Suprapubic skin (tissue), 3 donors: ENCODE data around the gene SMIM8.

Experiments
- EP300 ChIP-seq: sonication (generic); formaldehyde crosslinking; IDR thresholded peaks from one replicate; pipeline ENCODE4 v1.6.1; 2017; ENCODE audit warnings: antibody characterized with exemption
- TF ChIP-seq, protein P1 (sequence below), 2 donors: fragments of 200-600 bp in 1 of 2; fragments of 450-650 bp in 1 of 2; sonication (generic) in 1 of 2; IDR thresholded peaks; one replicate each; pipeline ENCODE4 v1.5.1; 2016 to 2019; ENCODE audit warnings: antibody characterized with exemption in 2 of 2, mild to moderate bottlenecking in 1 of 2, moderate library complexity in 1 of 2

DNA sequence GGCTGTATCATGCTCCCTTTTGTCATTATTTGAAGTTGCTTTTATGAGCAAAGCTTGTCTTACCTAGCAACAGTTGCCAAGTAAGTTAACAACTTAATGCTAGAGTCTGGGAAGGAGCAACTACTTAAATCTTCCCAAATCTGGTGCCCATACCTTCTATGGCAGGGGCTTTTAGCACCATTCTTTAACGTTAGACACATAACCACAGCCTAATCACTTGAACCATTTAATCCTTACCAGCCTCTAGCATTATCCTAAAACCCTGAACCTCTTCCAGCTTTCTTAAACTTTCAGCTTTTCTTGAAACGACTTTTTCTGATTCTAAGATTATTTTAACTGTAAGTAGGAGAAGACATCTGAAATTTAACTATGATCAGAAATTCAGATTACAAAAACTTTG lies 22.3 kb downstream of the SMIM8 start, which contains the start of gene C6orf163:
- TF ChIP-seq, protein P1, sequence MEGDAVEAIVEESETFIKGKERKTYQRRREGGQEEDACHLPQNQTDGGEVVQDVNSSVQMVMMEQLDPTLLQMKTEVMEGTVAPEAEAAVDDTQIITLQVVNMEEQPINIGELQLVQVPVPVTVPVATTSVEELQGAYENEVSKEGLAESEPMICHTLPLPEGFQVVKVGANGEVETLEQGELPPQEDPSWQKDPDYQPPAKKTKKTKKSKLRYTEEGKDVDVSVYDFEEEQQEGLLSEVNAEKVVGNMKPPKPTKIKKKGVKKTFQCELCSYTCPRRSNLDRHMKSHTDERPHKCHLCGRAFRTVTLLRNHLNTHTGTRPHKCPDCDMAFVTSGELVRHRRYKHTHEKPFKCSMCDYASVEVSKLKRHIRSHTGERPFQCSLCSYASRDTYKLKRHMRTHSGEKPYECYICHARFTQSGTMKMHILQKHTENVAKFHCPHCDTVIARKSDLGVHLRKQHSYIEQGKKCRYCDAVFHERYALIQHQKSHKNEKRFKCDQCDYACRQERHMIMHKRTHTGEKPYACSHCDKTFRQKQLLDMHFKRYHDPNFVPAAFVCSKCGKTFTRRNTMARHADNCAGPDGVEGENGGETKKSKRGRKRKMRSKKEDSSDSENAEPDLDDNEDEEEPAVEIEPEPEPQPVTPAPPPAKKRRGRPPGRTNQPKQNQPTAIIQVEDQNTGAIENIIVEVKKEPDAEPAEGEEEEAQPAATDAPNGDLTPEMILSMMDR (IDR thresholded peaks at IDR 0.05) = no peak
- no peak for TF ChIP-seq EP300
